ENCODE measurements around the gene DEAF1. TPM values are rescaled to one million over a fixed set of nuclear protein-coding genes. Genes with fewer than 3 reads are reported as not detected.

The DEAF1 gene
- total and polyA plus RNA-seq, 8 donors: 12.3 to 111 (median 37.0) TPM

DNA sequence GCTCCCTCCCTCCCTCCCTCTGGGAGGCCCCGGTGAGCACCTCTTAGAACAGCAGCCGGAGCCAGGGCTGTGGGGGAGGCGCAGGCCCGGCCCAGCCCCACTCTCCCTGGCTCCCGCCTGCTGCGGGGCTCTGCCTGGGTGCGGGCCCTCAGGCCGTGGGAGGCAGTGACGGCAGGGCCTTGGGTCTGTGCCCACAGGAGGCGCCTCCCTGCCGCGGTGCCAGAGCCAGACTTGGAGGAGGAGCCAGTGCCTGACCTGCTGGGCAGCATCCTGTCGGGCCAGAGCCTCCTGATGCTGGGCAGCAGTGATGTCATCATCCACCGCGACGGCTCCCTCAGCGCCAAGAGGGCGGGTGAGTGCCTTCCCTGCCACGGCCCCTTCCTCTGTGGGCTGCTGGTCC lies 88.8 kb downstream of the DEAF1 start:
- DNase-seq: peak; percentile 72 to 80
- H3K36me3 ChIP-seq: peaks cover 95 to 100% (median 100%) of the 10 kb centered on the region in 4 donors

DNA sequence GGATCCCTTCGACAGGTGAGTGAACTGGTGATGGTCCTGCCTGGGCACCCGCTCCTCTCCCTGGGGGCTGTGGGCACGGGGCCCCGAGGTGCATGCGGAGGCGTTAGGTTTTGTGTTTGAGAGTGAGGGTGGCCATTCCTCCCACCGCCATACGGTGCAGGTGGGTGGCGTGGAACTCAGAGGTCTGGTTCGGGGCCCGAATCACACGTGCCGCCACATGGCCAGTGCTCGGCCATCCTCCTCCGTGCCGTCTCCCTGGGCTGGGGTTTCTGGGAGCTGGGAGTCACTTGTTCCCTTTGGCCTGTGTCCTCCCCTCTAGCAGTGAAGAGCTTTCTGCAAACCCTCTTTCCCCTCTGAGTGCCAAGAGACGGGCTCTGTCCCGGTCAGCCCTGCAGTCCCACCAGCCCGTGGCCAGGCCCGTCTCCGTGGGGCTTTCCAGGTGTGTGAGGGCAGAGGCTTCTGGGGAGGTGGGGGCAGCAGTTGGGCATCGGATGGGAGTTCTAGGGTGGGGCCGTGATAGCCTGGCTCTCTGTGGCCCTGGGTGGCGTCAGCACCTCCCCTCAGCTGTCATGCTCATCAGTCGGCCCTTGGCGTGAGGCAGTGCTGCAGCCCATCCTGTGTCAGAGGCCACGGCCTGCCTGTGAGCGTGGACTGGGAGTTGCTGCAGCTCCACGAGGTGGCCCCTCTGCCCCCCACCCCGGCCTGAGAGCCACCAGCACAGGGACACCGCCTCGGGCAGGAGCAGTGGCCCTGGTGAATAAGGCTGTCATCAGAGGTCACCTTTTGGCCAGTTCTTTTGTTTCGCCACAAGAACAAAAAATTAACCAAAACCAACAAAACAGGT lies 89.5 kb downstream of the DEAF1 start:
- WGBS, 5 donors: 73 to 96% (median 92%) methylated on average over 11 to 33 of the region's 33 CpGs
- no peak for TF ChIP-seq EP300 (IDR thresholded peaks at IDR 0.05)
- TF ChIP-seq, protein P1, sequence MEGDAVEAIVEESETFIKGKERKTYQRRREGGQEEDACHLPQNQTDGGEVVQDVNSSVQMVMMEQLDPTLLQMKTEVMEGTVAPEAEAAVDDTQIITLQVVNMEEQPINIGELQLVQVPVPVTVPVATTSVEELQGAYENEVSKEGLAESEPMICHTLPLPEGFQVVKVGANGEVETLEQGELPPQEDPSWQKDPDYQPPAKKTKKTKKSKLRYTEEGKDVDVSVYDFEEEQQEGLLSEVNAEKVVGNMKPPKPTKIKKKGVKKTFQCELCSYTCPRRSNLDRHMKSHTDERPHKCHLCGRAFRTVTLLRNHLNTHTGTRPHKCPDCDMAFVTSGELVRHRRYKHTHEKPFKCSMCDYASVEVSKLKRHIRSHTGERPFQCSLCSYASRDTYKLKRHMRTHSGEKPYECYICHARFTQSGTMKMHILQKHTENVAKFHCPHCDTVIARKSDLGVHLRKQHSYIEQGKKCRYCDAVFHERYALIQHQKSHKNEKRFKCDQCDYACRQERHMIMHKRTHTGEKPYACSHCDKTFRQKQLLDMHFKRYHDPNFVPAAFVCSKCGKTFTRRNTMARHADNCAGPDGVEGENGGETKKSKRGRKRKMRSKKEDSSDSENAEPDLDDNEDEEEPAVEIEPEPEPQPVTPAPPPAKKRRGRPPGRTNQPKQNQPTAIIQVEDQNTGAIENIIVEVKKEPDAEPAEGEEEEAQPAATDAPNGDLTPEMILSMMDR (IDR thresholded peaks at IDR 0.05): no peak
- TF ChIP-seq POLR2AphosphoS5 (IDR thresholded peaks at IDR 0.05): no peak
- TF ChIP-seq POLR2A (IDR thresholded peaks at IDR 0.05): no peak
- Histone ChIP-seq H3K36me3 (peaks cover 94 to 100% (median 100%) of the 10 kb centered on the region in 4 donors), H3K27ac (peak overlapping the region in 4 of 5 donors; percentile 26 to 75 (median 60)), H3K27me3 (no peaks in the 10 kb centered on the region), H3K4me3 (no peak overlapping the region), H3K4me1 (peaks cover 0 to 11% (median 8%) of the 10 kb centered on the region in 4 donors), H3K9me3 (no peaks in the 10 kb centered on the region)
- peak in 1 of 2 donors; percentile 6 for DNase-seq
- intact Hi-C loops (cut with DNase I; ENCODE audit: low total_unique reads): no loop called here

More for the DNA sequence above, 88.8 kb downstream of the DEAF1 start:
- Histone ChIP-seq H3K27me3 (no peaks in the 10 kb centered on the region), H3K4me1 (peaks cover 0 to 12% (median 10%) of the 10 kb centered on the region in 4 donors), H3K4me3 (no peak overlapping the region), H3K9me3 (no peaks in the 10 kb centered on the region), H3K27ac (peak overlapping the region in 4 of 5 donors; percentile 26 to 75 (median 60))
- intact Hi-C loops (cut with DNase I; ENCODE audit: low total_unique reads): no loop called here
- 44 to 53% (median 49%) methylated on average over 13 to 19 of the region's 19 CpGs for WGBS, 5 donors
- TF ChIP-seq POLR2AphosphoS5 (IDR thresholded peaks at IDR 0.05): peak in 1 of 3 donors; percentile 64
- no peak for TF ChIP-seq EP300 (IDR thresholded peaks at IDR 0.05)

DNA sequence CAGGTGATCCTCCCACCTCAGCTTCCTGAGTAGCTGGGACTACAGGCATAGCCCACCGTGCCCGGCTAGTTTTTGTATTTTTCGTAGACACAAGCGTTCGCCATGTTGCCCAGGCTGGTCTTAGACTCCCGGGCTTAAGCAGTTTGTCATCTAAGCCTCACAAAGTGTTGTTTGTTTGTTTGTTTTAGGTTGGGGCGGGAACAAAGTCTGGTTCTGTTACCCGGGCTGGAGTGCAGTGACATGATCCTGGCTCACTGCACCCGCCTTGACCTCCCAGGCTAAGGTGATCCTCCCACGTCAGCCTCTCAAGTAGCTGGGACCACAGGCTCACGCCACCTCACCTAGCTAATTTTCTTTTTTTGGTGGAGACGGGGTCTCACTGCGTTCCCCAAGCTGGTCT lies 91.9 kb downstream of the DEAF1 start:
- H3K27ac ChIP-seq: no peak overlapping the region
- peaks cover 0 to 11% (median 8%) of the 10 kb centered on the region in 4 donors for H3K4me1 ChIP-seq
- peaks cover 92 to 100% (median 100%) of the 10 kb centered on the region in 4 donors for H3K36me3 ChIP-seq
- TF ChIP-seq, protein P1 (IDR thresholded peaks at IDR 0.05): no peak
- no peak for TF ChIP-seq EP300 (IDR thresholded peaks at IDR 0.05)
- no peak for TF ChIP-seq POLR2A (IDR thresholded peaks at IDR 0.05)
- TF ChIP-seq POLR2AphosphoS5 (IDR thresholded peaks at IDR 0.05): no peak
- no peaks in the 10 kb centered on the region for H3K27me3 ChIP-seq
- intact Hi-C loops (cut with DNase I; ENCODE audit: low total_unique reads): no loop called here
- no peak for DNase-seq
- WGBS, 5 donors: 88 to 91% (median 90%) methylated on average over 13 of the region's 13 CpGs
- H3K9me3 ChIP-seq: no peaks in the 10 kb centered on the region
- H3K4me3 ChIP-seq: no peak overlapping the region

DNA sequence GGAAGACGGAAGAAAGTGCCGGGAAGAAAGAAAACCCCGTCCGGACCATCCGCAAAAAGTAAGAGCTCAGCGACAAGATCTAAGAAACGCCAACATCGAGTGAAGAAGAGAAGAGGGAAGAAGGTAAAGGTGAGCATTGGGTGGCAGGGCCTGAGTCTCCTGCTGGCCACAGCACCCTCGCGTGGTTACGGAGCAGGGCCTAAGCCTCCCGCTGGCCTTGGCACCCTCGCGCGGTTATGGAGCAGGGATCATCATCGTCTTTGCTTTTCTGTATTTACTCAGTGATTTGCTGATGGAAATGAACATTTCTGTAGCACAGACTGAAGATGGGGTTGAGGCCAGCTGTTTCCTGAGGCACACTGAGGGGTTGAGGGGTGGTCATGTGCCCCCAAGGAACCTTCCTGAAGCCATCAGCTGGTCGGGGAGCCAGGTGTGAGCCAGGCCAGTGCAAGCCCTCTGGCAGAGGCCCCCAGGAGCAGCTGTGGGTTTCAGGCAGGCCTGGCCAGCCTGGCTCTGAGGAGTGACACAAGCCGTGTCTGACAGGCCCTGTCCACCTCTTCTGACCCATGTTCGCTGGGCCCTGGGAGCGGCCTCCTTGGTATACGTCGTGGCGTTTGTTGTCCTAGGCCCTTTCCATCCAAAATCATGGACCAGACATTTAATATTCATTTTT lies 93.3 kb downstream of the DEAF1 start:
- no peaks in the 10 kb centered on the region for H3K27me3 ChIP-seq
- peaks cover 0 to 11% (median 8%) of the 10 kb centered on the region in 4 donors for H3K4me1 ChIP-seq
- H3K36me3 ChIP-seq: peaks cover 92 to 100% (median 100%) of the 10 kb centered on the region in 4 donors
- no peak overlapping the region for H3K4me3 ChIP-seq
- TF ChIP-seq, protein P1 (IDR thresholded peaks at IDR 0.05): no peak
- no peak for TF ChIP-seq POLR2AphosphoS5 (IDR thresholded peaks at IDR 0.05)
- TF ChIP-seq POLR2A (IDR thresholded peaks at IDR 0.05): no peak
- no peak for TF ChIP-seq EP300 (IDR thresholded peaks at IDR 0.05)
- H3K9me3 ChIP-seq: no peaks in the 10 kb centered on the region
- intact Hi-C loops (cut with DNase I; ENCODE audit: low total_unique reads): no loop called here
- DNase-seq: no peak
- 89 to 94% (median 92%) methylated on average over 23 of the region's 23 CpGs for WGBS, 5 donors
- no peak overlapping the region for H3K27ac ChIP-seq
